Central memory CD4-positive, alpha-beta T cell (primary cell): ENCODE measurements around the gene GPR55.

Experiments used
- DNase-seq: peaks from one replicate; pipeline ENCODE4 v3.0.0; 2022

The GPR55 gene

GRCh38 chr2:230899786-230900185 is 25.3 kb downstream of the GPR55 start:
- DNase-seq, result no peak

- no peak for DNase-seq
These were observed 25.8 kb downstream of the GPR55 start for GRCh38 chr2:230899287-230899686.

- no peak for DNase-seq
These were observed 26.3 kb downstream of the GPR55 start for GRCh38 chr2:230898713-230899091.

- no peak for DNase-seq
These were observed 26.9 kb downstream of the GPR55 start for GRCh38 chr2:230898016-230898712.

- no peak for DNase-seq
These were observed 28.5 kb downstream of the GPR55 start for GRCh38 chr2:230896346-230897115.

- no peak for DNase-seq
These were observed 29.3 kb downstream of the GPR55 start for GRCh38 chr2:230895536-230896345.

GRCh38 chr2:230893841-230894781 is 30.9 kb downstream of the GPR55 start:
- DNase-seq, result no peak

GRCh38 chr2:230893338-230893737 is 31.7 kb downstream of the GPR55 start:
- DNase-seq, result no peak

GRCh38 chr2:230891509-230891908 is 33.5 kb downstream of the GPR55 start:
- DNase-seq, result no peak

GRCh38 chr2:230891064-230891463 is 34.0 kb downstream of the GPR55 start:
- DNase-seq, result no peak

- no peak for DNase-seq
These were observed 34.4 kb downstream of the GPR55 start for GRCh38 chr2:230890646-230891045.

- DNase-seq, result no peak
These were observed 35.0 kb downstream of the GPR55 start for GRCh38 chr2:230889911-230890601.

- DNase-seq, result no peak
These were observed 36.1 kb downstream of the GPR55 start for GRCh38 chr2:230888824-230889400.

GRCh38 chr2:230887342-230887741 is 37.7 kb downstream of the GPR55 start:
- DNase-seq, result no peak

- DNase-seq, result no peak
These were observed 38.4 kb downstream of the GPR55 start for GRCh38 chr2:230886671-230887071.

- no peak for DNase-seq
These were observed 38.8 kb downstream of the GPR55 start for GRCh38 chr2:230886206-230886605.

- DNase-seq, result no peak
These were observed 39.4 kb downstream of the GPR55 start for GRCh38 chr2:230885463-230886130.

GRCh38 chr2:230881840-230882239 is 43.2 kb downstream of the GPR55 start:
- DNase-seq, result no peak

- DNase-seq, result no peak
These were observed 45.2 kb downstream of the GPR55 start for GRCh38 chr2:230879891-230880290.

- no peak for DNase-seq
These were observed 45.7 kb downstream of the GPR55 start for GRCh38 chr2:230879271-230879882.
